Smooth muscle cell (in vitro differentiated cells): ENCODE results near the gene IDUA. TPM values are rescaled to one million over a fixed set of nuclear protein-coding genes. Genes with fewer than 3 reads are reported as not detected.

Experiments used
- DNase-seq: peaks from one replicate; lab custom pipeline; 2025; ENCODE audit not compliant: unreplicated experiment; lab: John Stamatoyannopoulos, UW
- H2AFZ ChIP-seq: fragments of 200-600 bp; sonication (generic); 2 replicates; pipeline ENCODE4 v1.6.0; 2016; ENCODE audit warnings: antibody characterized with exemption, low read depth, mild to moderate bottlenecking
- H3F3A ChIP-seq: fragments of 200-600 bp; sonication (generic); 2 replicates; pipeline ENCODE4 v1.6.0; 2017; ENCODE audit warnings: antibody characterized with exemption, low read depth
- H3K27ac ChIP-seq: fragments of 200-600 bp; sonication (generic); 2 replicates; pipeline ENCODE4 v1.5.1; 2016; ENCODE audit warnings: low read depth, mild to moderate bottlenecking
- H3K27me3 ChIP-seq: fragments of 200-600 bp; sonication (generic); 2 replicates; pipeline ENCODE4 v1.6.1; 2016; ENCODE audit warnings: low read depth, mild to moderate bottlenecking
- H3K36me3 ChIP-seq: fragments of 200-600 bp; sonication (generic); 2 replicates; pipeline ENCODE4 v1.5.1; 2016; ENCODE audit warnings: low read depth
- H3K4me1 ChIP-seq: fragments of 200-600 bp; sonication (generic); 2 replicates; pipeline ENCODE4 v1.5.1; 2016; ENCODE audit warnings: low read depth
- H3K4me2 ChIP-seq: fragments of 200-600 bp; sonication (generic); 2 replicates; pipeline ENCODE4 v1.6.0; 2016; ENCODE audit warnings: mild to moderate bottlenecking
- H3K4me3 ChIP-seq: fragments of 200-600 bp; sonication (generic); 2 replicates; pipeline ENCODE4 v1.5.1; 2016; ENCODE audit warnings: mild to moderate bottlenecking
- H3K79me2 ChIP-seq: fragments of 200-600 bp; sonication (generic); 2 replicates; pipeline ENCODE4 v1.6.0; 2016; ENCODE audit warnings: low read depth, mild to moderate bottlenecking
- H3K9ac ChIP-seq: fragments of 200-600 bp; sonication (generic); 2 replicates; pipeline ENCODE4 v1.6.0; 2016; ENCODE audit warnings: low read depth
- H3K9me3 ChIP-seq: fragments of 200-600 bp; sonication (generic); replicated peaks from 2 replicates; pipeline ENCODE4 v1.5.1; 2016; ENCODE audit warnings: low read depth
- H4K20me1 ChIP-seq: fragments of 200-600 bp; sonication (generic); 2 replicates; pipeline ENCODE4 v1.6.0; 2016; ENCODE audit warnings: low read depth
- CTCF ChIP-seq: fragments of 200-600 bp; sonication (generic); IDR thresholded peaks from 2 replicates; pipeline ENCODE4 v1.5.1; 2017; ENCODE audit warnings: borderline replicate concordance, mild to moderate bottlenecking, antibody characterized with exemption; ENCODE audit not compliant: insufficient read depth, poor library complexity, severe bottlenecking
- WGBS: methylation state at CpG from one replicate; pipeline ENCODE4 v1.1.7; 2016; ENCODE audit warnings: low lambda C conversion rate; 5-methylcytosine and 5-hydroxymethylcytosine counted together
- polyA plus RNA-seq: library from polyadenylated mRNA; unstranded; fragments of >200 nt; fragmentation: Nextera tagmentation; extraction: Ambion mirVana; gene quantifications from 2 replicates; pipeline ENCODE4 v1.2.1, GENCODE V29; 2016
- total RNA-seq: library from RNA; depleted of rRNA; stranded (reverse); fragments of >200 nt; gene quantifications from 2 replicates; pipeline ENCODE4 v1.2.3, GENCODE V29; 2014

The IDUA gene
- total and polyA plus RNA-seq, 2 experiments from 2014 or later = 6.3 to 49.9 TPM

- H3K9ac ChIP-seq = no peak overlapping the region
- DNase-seq = no peak
- H3K9me3 ChIP-seq = no peaks in the 10 kb centered on the region
- H3K4me1 ChIP-seq = no peaks in the 10 kb centered on the region
- no peaks in the 10 kb centered on the region for H3K79me2 ChIP-seq
- WGBS = 88% methylated on average over 7 of the region's 8 CpGs
- no peak overlapping the region for H3K4me2 ChIP-seq
- no peak overlapping the region for H3K4me3 ChIP-seq
- H3F3A ChIP-seq = no peaks in the 10 kb centered on the region
- no peak overlapping the region for H3K27ac ChIP-seq
- no peak for TF ChIP-seq CTCF
- H3K36me3 ChIP-seq = no peaks in the 10 kb centered on the region
- no peaks in the 10 kb centered on the region for H4K20me1 ChIP-seq
- no peak overlapping the region for H2AFZ ChIP-seq
- no peaks in the 10 kb centered on the region for H3K27me3 ChIP-seq
These were observed 44.5 kb downstream of the IDUA start for GRCh38 chr4:1031346-1031745.

GRCh38 chr4:1031956-1032795, 45.3 kb downstream of the IDUA start:
- no peaks in the 10 kb centered on the region for H3F3A ChIP-seq
- H3K4me2 ChIP-seq = no peak overlapping the region
- no peak overlapping the region for H2AFZ ChIP-seq
- H4K20me1 ChIP-seq = no peaks in the 10 kb centered on the region
- no peak overlapping the region for H3K27ac ChIP-seq
- no peaks in the 10 kb centered on the region for H3K79me2 ChIP-seq
- TF ChIP-seq CTCF = no peak
- H3K36me3 ChIP-seq = no peaks in the 10 kb centered on the region
- no peaks in the 10 kb centered on the region for H3K27me3 ChIP-seq
- H3K9ac ChIP-seq = no peak overlapping the region
- no peaks in the 10 kb centered on the region for H3K9me3 ChIP-seq
- DNase-seq = no peak
- WGBS = 89% methylated on average over 37 of the region's 37 CpGs
- no peak overlapping the region for H3K4me3 ChIP-seq
- peaks cover 4% of the 10 kb centered on the region for H3K4me1 ChIP-seq

- Histone ChIP-seq H4K20me1 (no peaks in the 10 kb centered on the region), H3K4me1 (peaks cover 5% of the 10 kb centered on the region), H3K27me3 (no peaks in the 10 kb centered on the region), H3K4me2 (no peak overlapping the region), H3K4me3 (no peak overlapping the region), H3K36me3 (no peaks in the 10 kb centered on the region), H2AFZ (no peak overlapping the region), H3K9ac (no peak overlapping the region), H3K27ac (no peak overlapping the region), H3K79me2 (no peaks in the 10 kb centered on the region), H3K9me3 (no peaks in the 10 kb centered on the region), H3F3A (no peaks in the 10 kb centered on the region)
- WGBS = 89% methylated on average over 10 of the region's 10 CpGs
- no peak for DNase-seq
- no peak for TF ChIP-seq CTCF
These were observed 46.0 kb downstream of the IDUA start for GRCh38 chr4:1032861-1033260.
